ENCODE measurements around the gene SHB. TPM values are rescaled to one million over a fixed set of nuclear protein-coding genes. Genes with fewer than 3 reads are reported as not detected.

SHB gene
- total RNA-seq, 1 experiment from 2014 or later: 28.7 TPM

- intact Hi-C loops (cut with micrococcal nuclease): loop anchor here (1.0 to 5.0 kb wide), 5 partner anchors 102 to 459 kb away; partner anchors contain the start of genes DCAF10 and SHB
- ChIA-PET RAD21 (ENCODE audit: low non-redundant PET in 1 of 2, low total read pairs in 2 of 2, uncharacterized antibody in 2 of 2, unreplicated experiment in 2 of 2) (no interaction called here), CTCF (interaction anchor here (1.0 to 1.5 kb wide), 2 partner anchors 258 to 489 kb away, joined by 3 read pairs; partner anchors contain the start of gene ALDH1B1), POLR2A (no interaction called here)
- Histone ChIP-seq H4K20me1 (ENCODE audit: insufficient read depth) (no peaks in the 10 kb centered on the region), H2AFZ (ENCODE audit: low read depth, low read length, poor library complexity, severe bottlenecking) (peak within 1 kb of the TSS; percentile 86), H3K9me2 (ENCODE audit: insufficient read depth) (no peaks in the 10 kb centered on the region), H3K27ac (ENCODE audit: low read depth, low read length) (peak within 1 kb of the TSS; percentile 88), H3K27me3 (ENCODE audit: insufficient read depth, low read length) (no peaks in the 10 kb centered on the region), H3K9ac (ENCODE audit: low read length) (peak within 1 kb of the TSS; percentile 80), H3K9me3 (ENCODE audit: control insufficient read depth in 1 of 2, insufficient read depth in 1 of 2, low read depth in 1 of 2, low read length in 2 of 2) (no peaks in the 10 kb centered on the region), H3K4me3 (replicated peaks in 1 of 2; ENCODE audit: low read depth in 1 of 2, low read length in 2 of 2) (peak within 1 kb of the TSS; percentile 83 to 87), H3K36me3 (ENCODE audit: control insufficient read depth in 1 of 2, insufficient read depth in 2 of 2, low read length in 2 of 2) (peaks cover 2 to 6% of the 10 kb centered on the region in 2 experiments; a peak in 2 of 4 replicates), H3K4me2 (ENCODE audit: low read length) (peak within 1 kb of the TSS; percentile 92), H3K4me1 (ENCODE audit: control insufficient read depth in 1 of 2, insufficient read depth in 2 of 2, low read length in 2 of 2) (peaks cover 9 to 18% of the 10 kb centered on the region in 2 experiments; a peak in 2 of 4 replicates), H3K79me2 (ENCODE audit: insufficient read depth, low read length) (peaks cover 39% of the 10 kb centered on the region)
- ATAC-seq (peak; percentile 91), DNase-seq (ENCODE audit: low read depth, low spot score) (peak; percentile 87)
- BruUV-seq (replicated peaks): no TSS peak
- TF ChIP-seq ZFX (IDR thresholded peaks at IDR 0.05) (peak; percentile 63; the same call in 1 of the 2 replicates), SIN3A (IDR thresholded peaks at IDR 0.05; ENCODE audit: low read depth) (peak; percentile 97), SP1 (IDR thresholded peaks at IDR 0.05; ENCODE audit: low read depth) (peak; percentile 92), POLR2AphosphoS5 (IDR thresholded peaks at IDR 0.05; ENCODE audit: low read depth, low read length) (peak; percentile 88), EZH2 (IDR thresholded peaks at IDR 0.05) (no peak), SRF (IDR thresholded peaks at IDR 0.05; ENCODE audit: low read depth) (peak; percentile 65), RAD21 (IDR thresholded peaks at IDR 0.05; ENCODE audit: low read depth) (peak; percentile 85), ZBTB33 (IDR thresholded peaks at IDR 0.05; ENCODE audit: extremely low read depth, insufficient replicate concordance, low read length) (peak; percentile 87), MAX (IDR thresholded peaks at IDR 0.05) (peak; percentile 98), ELF1 (IDR thresholded peaks at IDR 0.05; ENCODE audit: borderline replicate concordance, low read depth) (no peak; the same call in 1 of the 2 replicates), REST (IDR thresholded peaks at IDR 0.05; ENCODE audit: low read depth) (no peak), ZNF274 (IDR thresholded peaks at IDR 0.05; ENCODE audit: low read depth, low read length) (no peak), ATF3 (IDR thresholded peaks at IDR 0.05) (no peak; the same call in 1 of the 2 replicates), EGR1 (IDR thresholded peaks at IDR 0.05; ENCODE audit: low read depth) (0 out of 2 replicates have a peak, but pooled peaks have one; percentile 16), YY1 (IDR thresholded peaks at IDR 0.05; ENCODE audit: extremely low read depth, insufficient replicate concordance, low read depth, low read length) (peak; percentile 88), CEBPB (IDR thresholded peaks at IDR 0.05; ENCODE audit: low read depth) (no peak; the same call in 1 of the 2 replicates), CTCF (IDR thresholded peaks at IDR 0.05 in 2 of 3, conservative IDR thresholded peaks at IDR 0.05 in 1 of 3; ENCODE audit: borderline replicate concordance in 1 of 3, insufficient read depth in 1 of 3, low read depth in 2 of 3, low read length in 2 of 3) (peak; percentile 85 to 92 (median 88)), POLR2A (IDR thresholded peaks at IDR 0.05; ENCODE audit: borderline replicate concordance, extremely low read depth, insufficient read depth, insufficient read length) (peak; percentile 85)
Observed at GRCh38 chr9:37903647-37904444, 165.2 kb downstream of the SHB start, which contains the start of gene SLC25A51. SLC25A51 (minus strand) TSS chr9:37904127; CDS start chr9:37888550, 15,577 bp downstream.
